Fibroblast of lung (primary cell): ENCODE results near the gene MRPL33.

Experiments used
- CTCF ChIP-seq, 2 donors: IDR thresholded peaks in 1 of 2; conservative IDR thresholded peaks in 1 of 2; 1 replicate in 1 of 2; 2 replicates in 1 of 2; pipeline ENCODE4 v1.5.1; 2011 to 2012; ENCODE audit warnings: low read length in 2 of 2, control low read depth in 1 of 2, inconsistent platforms in 1 of 2, low read depth in 1 of 2, mild to moderate bottlenecking in 1 of 2
- EZH2 ChIP-seq: IDR thresholded peaks from 2 replicates; pipeline ENCODE4 v1.5.1; 2012; ENCODE audit warnings: low read length, control low read depth, mild to moderate bottlenecking; ENCODE audit errors: missing control alignments

GRCh38 chr2:27800856-27801255, 29.3 kb downstream of the MRPL33 start:
- TF ChIP-seq EZH2 = no peak
- no peak for TF ChIP-seq CTCF (conservative IDR thresholded peaks at IDR 0.05 in 1 of 2, IDR thresholded peaks at IDR 0.05 in 1 of 2; ENCODE audit: low read depth in 1 of 2, low read length in 2 of 2)
